Endothelial cell of umbilical vein (primary cell): ENCODE measurements around the gene SMARCA2.

Source experiments
- CTCF ChIP-seq, 2 donors: IDR thresholded peaks; 1 replicate in 1 of 2; 2 replicates in 1 of 2; pipeline ENCODE4 v1.5.1; 2011; ENCODE audit warnings: low read length in 2 of 2, mild to moderate bottlenecking in 2 of 2, moderate library complexity in 2 of 2, control low read depth in 1 of 2, inconsistent platforms in 1 of 2, low read depth in 1 of 2; ENCODE audit not compliant: insufficient read depth in 1 of 2; ENCODE audit errors: extremely low read depth in 1 of 2
- EZH2 ChIP-seq: IDR thresholded peaks from 2 replicates; pipeline ENCODE4 v1.6.1; 2012; ENCODE audit warnings: borderline replicate concordance, low read depth, mild to moderate bottlenecking, moderate library complexity, low read length, inconsistent platforms; ENCODE audit not compliant: severe bottlenecking
- GATA2 ChIP-seq: IDR thresholded peaks from 2 replicates; pipeline ENCODE4 v1.7.0; 2011; ENCODE audit warnings: low read depth, mild to moderate bottlenecking, moderate library complexity, mixed read lengths, low read length; ENCODE audit not compliant: insufficient read length, insufficient read depth
- MAX ChIP-seq: IDR thresholded peaks from 2 replicates; pipeline ENCODE4 v1.6.1; 2011; ENCODE audit not compliant: insufficient read depth, insufficient read length
- MYC ChIP-seq: IDR thresholded peaks from one replicate; pipeline ENCODE4 v1.6.1; 2011; ENCODE audit warnings: mild to moderate bottlenecking, low read depth, low read length
- POLR2A ChIP-seq: IDR thresholded peaks from 2 replicates; pipeline ENCODE4 v1.6.1; 2012; ENCODE audit warnings: low read depth, mild to moderate bottlenecking, control low read depth, low read length
- POLR2AphosphoS5 ChIP-seq: IDR thresholded peaks from 2 replicates; pipeline ENCODE4 v1.6.1; 2012; ENCODE audit warnings: low read depth, mild to moderate bottlenecking, control low read depth, low read length, moderate library complexity; ENCODE audit not compliant: insufficient read depth

GRCh38 chr9:2233274-2233673 lies 218.1 kb downstream of the SMARCA2 start:
- no peak for TF ChIP-seq POLR2A
- no peak for TF ChIP-seq CTCF (IDR thresholded peaks at IDR 0.05; ENCODE audit: extremely low read depth in 1 of 2, insufficient read depth in 1 of 2, low read depth in 1 of 2, low read length in 2 of 2)
- TF ChIP-seq GATA2: no peak
- TF ChIP-seq EZH2: no peak
- no peak for TF ChIP-seq POLR2AphosphoS5
- no peak for TF ChIP-seq MAX
- TF ChIP-seq MYC: no peak
